Progenitor cell of endocrine pancreas (in vitro differentiated cells): ENCODE data around the gene NBAS. TPM values are rescaled to one million over a fixed set of nuclear protein-coding genes. Genes with fewer than 3 reads are reported as not detected.

ENCODE experiments used
- DNase-seq: peaks from one replicate; pipeline ENCODE4 v3.0.0; 2021; ENCODE audit warnings: low spot score; ENCODE audit not compliant: unreplicated experiment
- H3K27ac Mint-ChIP-seq: 2 replicates; pipeline ENCODE4 v1.8.0; 2021; ENCODE audit warnings: mild to moderate bottlenecking, moderate library complexity, mixed read lengths
- H3K27me3 Mint-ChIP-seq: 2 replicates; pipeline ENCODE4 v1.8.0; 2021; ENCODE audit warnings: mixed read lengths
- H3K36me3 Mint-ChIP-seq: 2 replicates; pipeline ENCODE4 v1.8.0; 2022; ENCODE audit warnings: mixed read lengths; ENCODE audit not compliant: insufficient read depth
- H3K4me1 Mint-ChIP-seq: 2 replicates; pipeline ENCODE4 v1.8.0; 2021; ENCODE audit warnings: low read depth, mixed read lengths
- H3K4me3 Mint-ChIP-seq: 2 replicates; pipeline ENCODE4 v1.8.0; 2021; ENCODE audit warnings: low read depth, mild to moderate bottlenecking, moderate library complexity, mixed read lengths
- H3K9me3 Mint-ChIP-seq: 2 replicates; pipeline ENCODE4 v1.8.0; 2021; ENCODE audit warnings: low read depth, mixed read lengths
- CTCF ChIP-seq: fragments of 200-600 bp; sonication (generic); IDR thresholded peaks from one replicate; pipeline ENCODE4 v1.5.0; 2021; ENCODE audit warnings: antibody characterized with exemption, mild to moderate bottlenecking; ENCODE audit not compliant: unreplicated experiment
- total RNA-seq: library from RNA; stranded (reverse); gene quantifications from 2 replicates; pipeline ENCODE4 v1.2.1, GENCODE V29; 2021

Gene NBAS
- total RNA-seq, 1 donor from 2014 or later, result 63.0 TPM

- Mint-ChIP-seq H3K9me3 (no peaks in the 10 kb centered on the region), H3K27ac (peak overlapping the region; percentile 98), H3K27me3 (no peaks in the 10 kb centered on the region), H3K4me1 (peaks cover 35% of the 10 kb centered on the region), H3K4me3 (peak overlapping the region; percentile 99), H3K36me3 (no peaks in the 10 kb centered on the region)
- no peak for DNase-seq
- no peak for TF ChIP-seq CTCF
Measured at GRCh38 chr2:15562354-15563031, 1.4 kb upstream of the NBAS start.

DNA sequence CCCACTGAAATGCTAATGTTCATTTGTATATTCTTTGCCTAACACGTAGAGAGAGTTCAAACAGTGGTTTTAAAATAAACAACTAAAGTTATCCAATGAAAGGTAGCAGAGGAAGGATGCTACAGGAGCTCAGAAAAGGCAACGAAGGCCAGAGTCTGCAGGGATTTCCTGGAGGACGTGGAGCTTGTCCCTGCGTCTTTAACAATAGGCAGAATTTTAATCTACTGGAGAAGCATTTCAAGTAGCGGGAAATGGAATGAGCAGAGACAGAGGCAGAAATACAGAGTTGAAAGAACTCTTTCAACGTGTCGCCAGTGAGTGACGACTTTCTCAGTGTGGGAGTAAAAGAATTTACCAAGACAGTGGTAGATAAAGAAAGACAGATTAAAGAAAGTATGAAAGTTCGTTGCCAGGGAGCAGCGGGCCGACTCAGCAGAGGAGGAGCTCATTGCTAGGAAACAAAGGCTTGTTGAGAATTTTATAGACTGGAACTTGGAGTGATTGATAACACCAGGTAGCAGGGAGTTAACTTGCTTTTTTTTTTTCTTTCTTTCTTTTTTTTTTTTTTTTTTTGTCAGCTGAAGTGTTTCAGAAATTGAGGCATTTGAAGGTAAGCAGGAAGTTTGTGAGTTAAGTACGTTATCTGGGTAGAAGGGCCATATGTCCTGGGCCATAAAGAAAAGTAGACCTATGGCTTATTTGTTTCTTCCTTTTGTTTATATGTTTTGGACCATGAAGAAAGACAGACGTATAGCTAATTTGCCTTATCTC, 625 bp upstream of the NBAS start:
- peak overlapping the region; percentile 98 for H3K27ac Mint-ChIP-seq
- no peaks in the 10 kb centered on the region for H3K27me3 Mint-ChIP-seq
- peaks cover 35% of the 10 kb centered on the region for H3K4me1 Mint-ChIP-seq
- no peaks in the 10 kb centered on the region for H3K36me3 Mint-ChIP-seq
- TF ChIP-seq CTCF, result no peak
- peak overlapping the region; percentile 99 for H3K4me3 Mint-ChIP-seq
- no peaks in the 10 kb centered on the region for H3K9me3 Mint-ChIP-seq
- no peak for DNase-seq

GRCh38 chr2:15560140-15560987, 770 bp downstream of the NBAS start:
- H3K27me3 Mint-ChIP-seq, result no peaks in the 10 kb centered on the region
- peak overlapping the region; percentile 98 for H3K27ac Mint-ChIP-seq
- peaks cover 35% of the 10 kb centered on the region for H3K4me1 Mint-ChIP-seq
- H3K4me3 Mint-ChIP-seq, result peak overlapping the region; percentile 99
- DNase-seq, result no peak
- no peak for TF ChIP-seq CTCF
- H3K9me3 Mint-ChIP-seq, result no peaks in the 10 kb centered on the region
- peaks cover 2% of the 10 kb centered on the region for H3K36me3 Mint-ChIP-seq

DNA sequence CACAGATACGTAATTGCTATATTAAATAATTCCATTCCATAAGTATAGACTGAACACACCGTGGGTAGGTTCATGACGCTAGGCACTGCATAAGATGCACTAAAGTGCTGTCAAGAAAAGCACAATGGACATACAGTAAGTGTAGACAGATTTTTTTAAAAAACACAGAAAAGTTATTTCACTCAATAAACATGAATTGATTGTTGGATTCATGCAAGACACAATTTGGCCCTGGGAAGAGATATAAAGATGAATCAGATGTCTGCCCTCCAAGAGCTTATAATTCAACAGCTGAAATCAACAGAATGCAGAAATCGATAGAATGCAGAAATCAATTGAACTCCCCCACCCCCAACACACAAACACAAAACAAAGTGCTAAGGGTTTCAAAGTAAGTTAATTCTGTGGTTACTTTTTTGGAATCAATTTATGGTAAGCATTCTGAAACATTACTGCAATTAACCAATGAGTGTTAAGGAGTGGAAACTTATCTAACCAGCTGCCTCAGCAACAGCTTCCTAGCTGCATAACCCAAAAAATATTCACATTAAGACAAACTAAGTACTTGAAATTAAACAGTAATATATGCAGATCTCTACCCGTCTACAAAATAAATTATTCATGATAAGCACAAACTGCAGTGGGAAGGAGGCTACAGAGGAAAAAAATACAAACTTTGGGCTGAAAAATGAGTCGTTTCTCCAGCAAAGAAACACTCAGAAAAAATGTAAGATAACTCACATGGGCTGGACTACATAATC, 1.6 kb downstream of the NBAS start:
- H3K36me3 Mint-ChIP-seq, result peaks cover 2% of the 10 kb centered on the region
- TF ChIP-seq CTCF, result no peak
- no peaks in the 10 kb centered on the region for H3K9me3 Mint-ChIP-seq
- no peak overlapping the region for H3K27ac Mint-ChIP-seq
- H3K4me3 Mint-ChIP-seq, result peak overlapping the region; percentile 99
- no peak for DNase-seq
- no peaks in the 10 kb centered on the region for H3K27me3 Mint-ChIP-seq
- peaks cover 35% of the 10 kb centered on the region for H3K4me1 Mint-ChIP-seq
